Measurements from ENCODE around the gene PLEKHH3.
"Not testable (repeated sequence)": the region's sequence is repeated elsewhere in the genome, so short reads cannot be mapped to it uniquely, and the experiment has no call there.

The PLEKHH3 gene

DNA sequence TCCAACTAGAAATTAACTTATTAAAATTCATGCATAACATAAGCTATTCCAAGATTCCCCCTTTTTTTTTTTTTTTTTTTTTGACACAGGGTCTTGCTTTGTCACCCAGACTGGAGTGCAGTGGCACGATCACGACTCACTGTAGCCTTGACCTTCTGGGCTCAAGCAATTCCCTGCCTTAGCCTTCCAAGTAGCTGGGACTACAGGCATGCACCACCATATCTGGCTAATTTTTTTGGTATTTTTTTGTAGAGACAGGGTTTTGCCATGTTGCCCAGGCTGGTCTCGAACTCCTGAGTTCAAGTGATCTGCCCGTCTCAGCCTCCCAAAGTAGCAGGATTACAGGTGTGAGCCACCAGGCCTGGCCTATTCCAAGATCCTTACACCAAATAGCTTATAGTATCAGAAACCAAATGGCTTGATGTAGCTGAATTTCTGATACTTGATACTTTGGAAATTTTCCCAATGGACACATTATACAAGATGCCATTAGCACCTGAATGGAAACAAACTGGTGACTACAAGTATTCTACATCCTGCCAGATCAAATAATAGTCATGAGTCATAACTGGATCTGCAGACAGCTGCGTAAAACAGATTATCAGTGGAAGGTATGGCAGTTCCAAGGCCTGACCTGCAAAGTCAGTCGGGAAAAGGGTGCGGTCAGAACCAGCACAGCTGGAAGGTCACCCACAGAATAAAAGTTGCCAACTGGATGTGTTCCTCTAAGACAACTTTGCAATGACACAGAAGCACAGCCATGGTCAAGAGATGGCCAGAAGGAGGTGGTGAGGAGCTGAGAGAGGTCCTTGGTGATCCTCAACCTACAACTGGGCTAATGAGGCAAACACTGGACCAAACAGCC is 52.8 kb downstream of the PLEKHH3 start:
- DNase-seq = no peak

- DNase-seq = no peak
Observed at GRCh38 chr17:42623271-42623670, 53.5 kb downstream of the PLEKHH3 start.

DNA sequence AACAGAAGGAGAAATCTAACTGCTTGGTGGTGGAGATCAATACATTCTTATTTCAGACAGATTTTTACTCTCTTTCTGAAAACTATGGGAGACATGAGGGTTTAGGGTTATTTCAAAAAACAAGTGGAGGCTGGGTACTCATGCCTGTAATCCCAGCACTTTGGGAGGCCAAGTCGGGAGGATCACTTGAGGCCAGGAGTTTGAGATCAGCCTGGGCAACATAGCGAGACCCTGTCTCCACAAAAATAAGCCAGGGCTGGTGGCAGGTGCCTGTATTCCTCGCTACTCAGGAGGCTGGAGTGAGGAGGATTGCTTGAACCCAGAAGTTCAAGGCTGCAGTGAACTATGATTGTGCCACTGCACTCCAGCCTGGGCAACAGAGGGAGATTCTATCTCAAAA is 54.8 kb downstream of the PLEKHH3 start:
- DNase-seq = not testable (repeated sequence)

DNA sequence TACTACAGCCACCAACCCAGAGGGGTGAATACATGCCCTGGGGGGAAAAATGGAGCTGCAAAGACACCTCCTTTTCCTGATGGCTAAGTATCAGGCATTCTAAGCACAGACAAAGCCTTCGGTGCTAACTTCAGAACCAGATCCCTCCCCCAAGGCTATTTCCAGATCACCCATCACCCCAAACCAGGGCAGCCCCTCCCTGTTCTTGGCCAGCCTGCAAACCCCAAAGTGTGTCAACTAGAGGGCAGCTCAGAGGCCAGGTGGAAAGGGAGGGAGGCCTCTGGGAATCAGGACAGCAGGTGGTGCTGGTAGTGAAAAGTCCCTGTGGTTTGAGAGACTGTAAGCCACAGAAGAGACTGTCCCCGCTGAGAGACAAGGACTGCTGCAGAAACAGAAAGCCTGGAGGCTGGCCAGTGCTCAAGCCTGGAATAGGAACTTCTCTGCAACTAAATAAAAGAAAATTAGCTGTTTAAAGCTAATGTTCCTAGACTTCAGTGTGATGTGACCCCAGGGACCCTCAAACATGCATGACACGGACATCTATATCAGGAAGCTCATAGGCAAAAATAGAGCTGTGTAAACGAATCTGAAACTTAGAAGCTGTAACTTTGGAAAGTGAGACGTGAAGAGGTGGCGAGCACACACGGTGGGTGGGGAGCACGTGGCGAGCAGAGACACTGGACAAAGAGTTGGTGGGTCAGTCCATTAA is 58.2 kb downstream of the PLEKHH3 start:
- no peak for DNase-seq

GRCh38 chr17:42617956-42618431 is 58.8 kb downstream of the PLEKHH3 start:
- DNase-seq = no peak
